Measurements from ENCODE around the gene CDC27.

DNA sequence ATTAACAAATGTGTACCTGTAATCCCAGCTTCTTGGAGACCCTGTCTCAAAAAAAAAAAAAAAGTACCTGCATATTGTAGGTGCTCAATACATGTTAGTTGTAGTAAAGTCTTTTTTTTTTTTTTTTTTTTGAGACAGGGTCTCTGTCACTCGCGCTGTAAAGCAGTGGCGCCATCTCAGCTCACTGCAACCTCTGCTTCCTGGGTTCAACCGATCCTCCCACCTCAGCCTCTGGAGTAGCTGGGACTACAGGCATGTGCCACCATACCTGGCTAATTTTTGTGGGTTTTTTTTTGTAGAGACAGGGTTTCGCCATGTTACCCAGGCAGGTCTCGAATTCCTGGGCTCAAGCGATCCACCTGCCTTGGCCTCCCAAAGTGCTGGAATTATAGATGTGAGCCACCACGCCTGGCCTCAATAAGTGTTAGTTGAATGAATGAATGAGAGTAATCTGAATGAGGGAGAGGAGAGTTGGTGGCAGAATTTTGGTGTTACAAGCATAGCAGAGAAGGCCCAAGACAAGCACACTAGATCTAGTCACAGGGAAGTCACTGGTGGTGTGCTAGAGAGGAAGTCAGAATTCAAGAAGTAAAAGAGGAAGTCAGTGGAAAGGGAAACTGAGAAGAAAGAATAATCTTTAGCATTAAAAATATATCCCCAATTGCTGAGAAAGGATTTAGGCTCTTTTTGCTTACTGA lies 10.7 kb upstream of the CDC27 start:
- no peak for TF ChIP-seq CTCF (conservative IDR thresholded peaks at IDR 0.05; ENCODE audit: low read depth, low read length)
- TF ChIP-seq POLR2A (IDR thresholded peaks at IDR 0.05; ENCODE audit: low read depth, low read length) = no peak
- TF ChIP-seq MAFK (IDR thresholded peaks at IDR 0.05; ENCODE audit: low read depth, low read length) = no peak
- TF ChIP-seq RFX5 (IDR thresholded peaks at IDR 0.05; ENCODE audit: low read depth, low read length) = no peak
- TF ChIP-seq RAD21 (IDR thresholded peaks at IDR 0.05; ENCODE audit: low read length) = no peak
- no peak for TF ChIP-seq ELK1 (IDR thresholded peaks at IDR 0.05; ENCODE audit: borderline replicate concordance, low read depth, low read length)
- TF ChIP-seq SMC3 (IDR thresholded peaks at IDR 0.05; ENCODE audit: low read depth, low read length) = no peak
- no peak for TF ChIP-seq CEBPB (IDR thresholded peaks at IDR 0.05; ENCODE audit: low read depth, low read length)
- TF ChIP-seq MXI1 (IDR thresholded peaks at IDR 0.05; ENCODE audit: borderline replicate concordance, low read depth, low read length) = no peak
